Fibroblast of upper back skin (primary cell): Measurements from ENCODE around the gene KRT33A.

Experiments
- DNase-seq: peaks from one replicate; pipeline ENCODE4 v3.0.0-alpha.2; 2013

The KRT33A gene

DNA sequence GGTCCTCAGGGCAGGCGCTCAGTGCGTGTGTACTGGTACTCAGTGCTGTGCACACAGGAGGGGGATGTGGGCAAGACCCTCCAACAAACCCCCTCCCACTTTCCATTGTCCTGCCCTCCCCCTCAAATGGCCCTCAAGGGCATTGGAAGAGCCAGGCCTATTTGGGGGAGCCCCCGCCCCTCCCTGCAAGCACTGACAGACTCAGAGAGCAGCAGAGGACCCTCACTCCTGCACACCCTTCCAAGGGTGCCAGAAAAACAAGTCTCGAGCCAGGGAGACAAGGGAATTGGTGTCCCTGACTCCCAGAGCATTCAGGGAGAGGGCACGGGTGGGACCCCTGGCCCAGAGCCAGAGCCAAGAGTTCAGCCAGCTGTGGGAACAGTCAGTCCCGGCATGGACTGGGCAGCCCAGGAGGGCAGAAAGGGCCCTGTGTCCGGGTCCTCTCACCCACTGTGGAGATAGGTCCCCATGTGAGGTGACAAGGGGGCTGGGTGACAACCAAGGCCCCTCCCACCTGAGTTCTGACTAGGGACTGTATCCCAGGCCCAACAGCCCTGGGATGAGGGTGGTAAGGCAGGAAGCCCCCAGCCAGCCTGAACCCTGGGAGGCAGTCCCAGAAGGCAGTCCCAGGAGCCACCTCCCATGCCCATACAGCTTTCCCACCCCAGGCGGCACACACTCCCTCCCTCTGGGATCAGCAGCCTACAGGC, 23.1 kb downstream of the KRT33A start:
- no peak for DNase-seq

DNA sequence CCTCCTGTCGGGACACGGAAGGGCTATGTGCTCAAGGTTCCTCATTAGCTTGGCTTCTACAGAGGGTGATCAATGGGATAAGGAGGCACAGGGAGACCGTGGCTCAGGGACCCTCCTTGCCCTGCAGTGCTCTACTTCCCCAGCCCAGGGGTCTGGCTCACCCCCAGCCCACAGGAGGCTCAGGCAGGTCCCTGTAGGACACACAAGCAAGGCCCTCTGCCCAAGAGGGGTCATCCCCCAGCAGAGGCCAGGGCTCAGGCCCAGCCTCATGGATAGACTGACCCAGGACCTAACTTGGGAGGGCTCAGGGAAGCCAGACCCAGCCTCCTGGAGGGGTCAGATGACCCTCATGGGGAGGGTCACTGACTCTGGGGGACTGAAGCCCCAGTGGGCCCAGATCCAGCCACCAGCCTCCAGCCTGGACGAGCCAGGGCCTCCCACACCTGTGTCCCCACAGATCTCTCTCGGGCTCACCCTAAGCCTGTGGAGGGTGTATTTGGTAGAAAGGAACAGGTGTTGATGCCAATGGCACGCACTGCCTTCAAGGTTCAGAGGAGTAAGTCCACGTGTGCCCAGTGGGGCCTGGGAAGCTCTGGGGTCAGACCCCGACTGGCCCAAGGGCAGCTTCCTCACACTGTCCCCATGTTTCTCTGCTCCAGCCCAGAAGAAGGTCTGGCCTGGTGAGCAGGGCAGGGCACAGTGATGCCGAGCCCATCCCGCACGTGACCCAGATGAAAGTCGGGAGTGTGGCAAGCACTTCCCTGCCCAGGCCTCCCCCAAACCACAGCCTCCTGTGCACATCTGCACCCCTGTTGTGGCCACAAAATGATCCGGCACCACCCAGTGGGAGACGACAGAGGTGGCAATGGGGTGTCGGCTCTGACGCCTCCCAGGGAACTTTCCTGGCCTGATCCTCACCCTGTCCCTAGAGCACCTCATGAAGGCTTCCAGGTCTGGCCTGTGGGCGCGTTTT, 24.2 kb downstream of the KRT33A start:
- DNase-seq: no peak

DNA sequence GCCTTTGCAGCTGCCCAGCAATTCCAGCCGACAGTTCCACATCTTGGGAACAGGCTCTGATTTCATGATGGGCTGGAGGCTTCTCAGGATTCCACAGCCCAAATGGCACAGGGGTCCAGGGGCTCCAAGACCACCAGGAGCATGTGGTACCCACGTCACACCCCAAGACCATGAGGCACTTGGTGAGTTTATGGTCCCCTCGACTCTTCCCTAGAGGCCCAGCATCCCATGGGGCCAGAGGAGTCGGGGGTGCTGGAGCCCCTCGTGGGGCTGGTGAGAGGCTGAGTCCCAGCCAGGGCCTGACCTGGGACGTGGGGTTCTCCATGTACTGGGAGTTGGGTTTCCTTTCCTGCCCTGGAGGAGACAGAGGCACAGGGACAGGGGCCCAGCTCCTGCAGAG, 25.0 kb downstream of the KRT33A start:
- no peak for DNase-seq

DNA sequence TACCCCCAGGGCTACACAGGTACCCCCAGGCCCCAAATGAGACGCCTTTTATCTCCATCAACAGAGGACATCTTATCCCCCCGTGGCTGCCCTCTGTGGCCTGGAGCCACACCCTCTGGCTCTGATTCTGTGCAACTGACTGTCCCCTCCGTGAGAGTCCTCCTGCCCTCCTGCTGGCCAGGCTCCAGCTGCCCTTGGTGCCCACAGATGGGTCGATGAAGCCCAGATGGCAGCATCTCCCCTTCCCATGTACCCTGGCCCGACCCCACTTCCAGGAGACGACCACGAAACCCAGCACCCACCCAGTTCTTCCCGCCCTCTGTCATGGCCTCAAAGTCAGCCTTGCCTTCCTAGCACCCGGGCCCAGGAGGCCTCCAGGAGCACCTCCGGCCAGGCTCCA, 25.5 kb downstream of the KRT33A start:
- DNase-seq: no peak

DNA sequence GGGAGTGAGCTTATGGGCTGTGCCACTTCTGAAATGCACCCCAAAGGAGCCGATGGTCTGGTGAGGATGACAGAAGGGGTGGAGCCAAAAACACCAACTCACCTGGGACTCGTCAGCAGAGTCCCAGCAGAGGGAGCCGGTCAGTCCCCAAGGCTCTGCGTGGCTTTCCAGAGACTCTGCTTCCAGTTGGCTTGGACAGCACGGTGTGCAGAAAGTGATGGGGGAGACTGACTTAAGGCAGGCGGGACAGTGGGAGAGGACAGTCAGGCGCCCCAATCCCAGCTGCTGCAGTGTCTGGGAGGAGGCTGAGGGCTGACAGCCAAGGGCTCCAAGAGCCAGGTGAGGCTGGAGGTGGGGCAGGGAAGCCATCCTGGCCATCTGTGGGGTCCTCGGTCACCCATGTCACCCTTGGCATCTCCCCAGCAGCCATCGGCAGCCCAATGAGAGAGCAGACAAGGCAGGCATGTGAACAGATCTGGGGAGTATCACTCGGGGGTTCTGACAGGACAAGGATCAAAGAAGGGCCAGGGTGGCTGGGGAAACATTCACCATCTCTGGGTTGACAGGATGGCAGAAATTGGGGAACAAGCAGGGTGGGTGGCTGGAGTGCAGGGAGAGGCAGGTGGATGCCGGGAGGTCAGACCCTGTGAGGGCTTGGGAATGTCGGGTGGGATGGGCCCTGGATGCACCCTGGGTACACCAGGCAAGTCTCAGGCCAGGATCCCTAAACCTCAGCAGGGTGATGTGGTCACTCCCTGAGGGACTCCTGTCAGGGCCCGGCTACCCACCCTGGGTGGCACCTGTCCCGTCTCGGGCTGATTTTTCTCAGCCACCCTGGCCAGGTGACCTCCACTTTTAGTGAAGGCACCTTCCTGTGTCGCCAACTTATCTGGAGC, 26.2 kb downstream of the KRT33A start:
- no peak for DNase-seq

DNA sequence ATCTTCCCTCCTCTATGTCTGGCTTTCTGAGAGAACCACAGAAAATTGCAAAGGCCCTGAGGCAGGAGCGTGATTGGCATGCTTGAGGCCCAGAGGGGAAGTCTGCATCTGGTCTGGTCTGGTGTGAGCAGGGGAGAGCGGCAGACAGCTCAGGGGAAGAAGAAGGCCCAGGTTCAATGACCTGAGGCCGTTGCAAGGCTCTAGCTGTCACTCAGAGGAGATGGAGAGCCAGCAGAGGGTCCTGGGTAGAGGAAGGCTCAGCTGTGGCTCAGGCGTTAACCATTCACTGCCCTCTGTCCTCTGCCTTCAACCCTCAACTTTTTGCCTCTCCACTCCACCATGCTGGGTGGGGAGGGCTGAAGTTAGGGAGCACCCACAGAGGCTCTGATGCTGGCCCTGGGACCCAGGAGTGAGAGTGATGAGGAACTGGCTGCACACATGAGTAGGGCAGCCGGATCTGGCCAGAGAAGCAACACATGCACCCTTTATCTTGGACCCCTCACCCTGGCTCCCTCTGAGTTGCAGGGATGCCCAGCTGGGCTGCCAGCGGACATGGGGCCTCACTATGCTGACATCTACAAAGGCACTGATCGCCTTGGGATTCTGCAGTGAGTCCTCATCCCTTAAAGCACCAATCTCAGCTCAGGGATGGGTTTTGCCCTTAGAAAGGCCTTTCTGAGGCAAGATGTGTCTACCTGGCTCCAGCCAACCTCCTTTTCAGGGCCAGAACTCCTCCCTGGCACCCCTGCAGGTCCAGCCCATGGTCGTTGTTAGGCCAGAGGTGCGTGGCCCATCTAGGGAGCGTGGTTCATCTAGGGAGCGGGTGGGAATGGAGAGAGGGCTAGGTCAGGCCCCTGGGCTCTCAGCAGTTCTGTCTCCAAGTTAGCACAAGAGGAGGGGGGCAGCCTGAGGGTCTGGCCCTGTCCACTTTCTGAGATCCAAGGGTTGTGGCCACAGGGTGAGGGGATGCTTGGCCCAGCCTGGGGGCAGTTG, 27.4 kb downstream of the KRT33A start:
- DNase-seq: no peak

DNA sequence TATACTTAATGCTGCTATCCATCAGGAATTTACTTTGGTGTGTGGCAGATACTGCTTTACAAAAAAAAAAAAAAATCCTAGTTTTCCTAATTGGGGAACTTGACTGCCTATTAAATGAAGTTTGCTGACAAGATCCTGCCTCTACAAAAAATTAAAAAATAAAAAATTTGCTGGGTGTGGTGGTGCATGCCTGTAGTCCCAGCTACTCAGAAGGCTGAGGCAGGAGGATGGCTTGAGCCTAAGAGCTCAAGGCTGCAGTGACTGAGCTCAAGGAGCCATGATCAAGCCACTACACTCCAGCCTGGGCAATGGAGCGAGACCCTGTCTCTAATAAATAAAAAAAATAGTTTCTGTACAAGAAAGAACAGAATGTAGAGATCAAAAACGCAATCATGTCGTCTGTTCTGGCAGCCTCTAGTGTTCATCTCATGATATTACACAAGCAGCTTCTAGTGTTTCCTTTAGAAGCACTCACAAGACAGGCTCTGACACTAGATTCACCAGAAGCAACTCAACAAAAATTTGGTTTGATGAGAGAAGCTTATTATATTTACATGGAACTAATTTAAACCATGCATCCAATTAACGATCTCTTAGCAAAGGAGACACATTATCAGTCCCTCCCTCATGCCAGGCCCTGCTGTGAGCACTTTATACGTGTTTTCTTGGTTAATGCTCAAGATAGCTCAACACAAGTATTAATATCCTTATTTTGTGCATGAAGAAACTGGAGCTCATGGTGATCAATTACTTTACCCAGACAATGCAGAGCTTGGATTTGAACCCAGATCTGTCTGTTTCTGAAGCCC, 28.3 kb downstream of the KRT33A start:
- peak; percentile 73 for DNase-seq

DNA sequence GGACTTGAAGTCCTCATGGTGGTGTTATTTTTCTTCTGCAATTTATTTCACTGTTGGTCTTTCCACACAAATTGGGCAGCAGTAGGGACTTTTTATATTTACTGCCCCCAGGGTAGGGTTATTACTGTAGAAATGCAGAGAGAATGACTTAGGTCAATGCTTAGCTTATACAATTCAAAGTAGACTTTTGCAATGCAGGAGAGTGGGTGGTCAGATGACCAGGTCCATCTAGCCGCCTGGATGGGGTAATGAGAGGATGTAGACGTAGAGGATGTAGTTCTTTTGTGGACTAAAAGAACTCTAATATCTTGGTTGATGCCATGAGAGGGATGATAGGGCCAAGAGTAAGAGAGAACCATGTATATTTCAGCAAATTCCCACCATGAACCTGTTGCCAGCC, 32.4 kb downstream of the KRT33A start:
- DNase-seq: no peak

DNA sequence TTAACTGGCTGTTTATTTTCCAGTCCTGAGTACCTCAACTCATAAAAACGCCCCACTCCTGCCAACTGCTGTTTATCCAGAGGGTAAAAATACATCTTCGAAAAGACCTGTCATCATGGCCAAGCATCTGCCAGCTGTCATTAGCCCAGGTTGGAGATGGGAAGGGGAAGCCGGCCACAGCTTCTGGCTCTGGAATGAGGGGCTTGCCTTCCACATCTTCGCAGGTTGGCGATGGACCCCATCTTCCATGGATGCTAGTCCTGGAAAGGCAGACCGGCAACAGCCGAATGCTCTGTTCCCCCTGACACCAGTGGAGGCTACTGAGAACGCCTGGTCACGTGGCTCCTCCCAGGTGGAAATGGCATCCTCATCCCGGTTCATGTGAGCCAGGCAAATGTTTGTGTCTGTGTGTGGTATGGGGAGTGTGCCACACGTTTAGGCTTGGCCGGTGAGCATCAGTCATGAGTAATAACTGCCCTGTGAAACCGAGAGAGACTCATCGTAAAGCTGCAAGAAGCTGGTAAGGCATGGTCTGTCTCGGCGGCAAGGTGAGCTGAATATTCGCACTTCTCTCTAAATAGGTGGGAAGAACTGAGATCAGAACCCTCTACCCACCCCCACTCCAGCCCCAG, 34.7 kb downstream of the KRT33A start:
- DNase-seq: no peak

DNA sequence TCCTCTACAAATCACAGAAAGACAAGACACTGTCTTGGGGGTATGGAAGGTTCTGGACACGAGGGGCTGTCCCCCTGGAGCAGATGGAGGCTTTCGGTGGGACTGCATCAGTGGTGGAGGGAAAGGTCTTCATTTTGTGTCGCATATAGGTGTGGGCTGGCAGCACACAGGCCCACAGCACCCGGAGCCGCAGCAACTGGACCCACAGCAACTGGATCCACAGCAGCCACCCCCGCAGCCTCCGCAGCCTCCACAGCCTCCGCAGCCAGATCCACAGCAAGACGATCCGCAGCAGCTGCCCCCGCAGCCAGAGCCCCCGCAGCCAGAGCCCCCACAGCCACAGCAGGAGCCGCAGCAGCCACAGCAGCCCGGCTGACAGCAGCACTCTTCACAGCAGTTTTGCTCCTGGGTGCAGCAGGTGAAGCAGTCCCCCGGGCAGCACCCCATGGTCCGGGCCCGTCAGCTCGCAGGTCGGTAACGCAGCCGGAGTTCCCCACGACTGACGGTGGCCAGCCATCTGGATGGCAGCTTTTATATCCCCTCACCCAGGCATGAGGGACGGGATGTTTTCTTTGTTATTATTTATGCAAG, 35.3 kb downstream of the KRT33A start, which contains the start of gene KRTAP17-1:
KRTAP17-1 (minus strand) TSS at position 507 of the 591 bp plus-strand sequence; CDS start at position 447, 60 bp downstream.
- no peak for DNase-seq

DNA sequence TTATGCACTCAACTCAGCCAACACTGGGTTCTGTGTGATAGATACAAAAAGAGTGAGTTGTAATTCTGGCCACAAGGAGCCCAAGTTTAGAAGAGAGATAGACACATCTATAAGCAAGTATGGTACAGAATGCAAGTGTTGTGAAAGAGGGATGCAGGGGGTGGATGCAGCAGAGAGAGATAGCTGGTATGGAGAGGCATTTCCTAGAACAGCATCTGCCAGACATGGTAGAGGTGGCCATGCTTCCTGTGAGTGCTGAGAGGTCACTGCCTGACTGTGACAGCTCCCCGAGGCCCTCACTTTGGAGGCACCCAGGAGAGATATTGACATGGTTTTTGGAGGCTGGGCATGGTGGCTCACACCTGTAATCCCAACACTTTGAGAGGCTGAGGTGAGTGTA, 39.5 kb downstream of the KRT33A start:
- no peak for DNase-seq

DNA sequence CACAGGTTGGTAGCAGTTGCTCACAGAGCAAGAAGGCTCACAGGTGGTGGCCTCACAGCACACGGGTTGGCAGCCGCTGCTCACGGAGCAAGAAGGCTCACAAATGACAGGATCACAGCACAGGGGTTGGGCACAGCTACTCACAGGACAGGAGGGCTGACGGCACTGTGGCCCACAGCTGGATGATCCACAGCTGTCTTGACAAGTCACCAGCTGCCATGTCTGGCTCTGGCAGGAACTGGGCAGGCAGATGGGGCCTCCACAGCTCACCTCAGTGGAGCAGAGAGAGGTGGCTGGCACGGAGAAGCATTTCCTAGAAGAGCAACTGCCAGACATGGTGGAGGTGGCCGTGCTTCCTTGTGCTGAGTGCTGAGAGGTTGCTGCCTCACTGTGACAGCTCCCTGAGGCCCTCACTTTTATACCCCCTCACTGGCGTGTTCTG, 41.7 kb downstream of the KRT33A start, which contains the start of gene KRTAP16-1:
KRTAP16-1 (minus strand) TSS at position 392 of the 442 bp plus-strand sequence; CDS start at position 336, 56 bp downstream.
- no peak for DNase-seq

DNA sequence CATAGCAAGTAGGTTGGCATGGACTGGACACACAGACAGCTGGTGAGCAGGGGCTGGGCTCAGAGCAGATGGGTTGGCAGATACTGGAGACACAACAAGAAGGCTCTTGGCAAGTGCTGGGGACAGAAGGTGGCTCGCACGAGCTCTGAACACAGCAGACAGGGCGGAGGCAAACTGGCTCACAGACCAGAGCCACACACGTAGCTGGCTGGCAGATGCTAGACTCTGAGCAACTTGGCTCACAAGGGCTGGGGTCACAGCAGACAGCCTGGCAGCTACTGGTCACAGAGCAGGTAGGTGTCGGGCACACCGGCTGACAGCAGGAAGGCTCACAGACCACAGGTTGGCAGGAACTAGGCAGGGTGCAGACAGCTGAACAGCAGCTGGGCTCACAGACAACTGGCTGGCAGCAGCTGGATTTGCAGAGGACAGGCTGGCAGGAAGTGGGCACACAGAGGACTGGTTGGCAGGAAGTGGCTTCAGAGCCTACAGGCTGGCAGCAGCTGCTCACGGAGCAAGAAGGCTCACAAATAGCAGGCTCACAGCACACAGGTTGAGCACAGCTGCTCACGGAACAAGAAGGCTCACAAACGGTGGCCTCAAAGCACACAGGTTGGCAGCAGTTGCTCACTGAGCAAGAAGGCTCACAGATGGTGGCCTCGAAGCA, 42.2 kb downstream of the KRT33A start:
- DNase-seq: no peak

DNA sequence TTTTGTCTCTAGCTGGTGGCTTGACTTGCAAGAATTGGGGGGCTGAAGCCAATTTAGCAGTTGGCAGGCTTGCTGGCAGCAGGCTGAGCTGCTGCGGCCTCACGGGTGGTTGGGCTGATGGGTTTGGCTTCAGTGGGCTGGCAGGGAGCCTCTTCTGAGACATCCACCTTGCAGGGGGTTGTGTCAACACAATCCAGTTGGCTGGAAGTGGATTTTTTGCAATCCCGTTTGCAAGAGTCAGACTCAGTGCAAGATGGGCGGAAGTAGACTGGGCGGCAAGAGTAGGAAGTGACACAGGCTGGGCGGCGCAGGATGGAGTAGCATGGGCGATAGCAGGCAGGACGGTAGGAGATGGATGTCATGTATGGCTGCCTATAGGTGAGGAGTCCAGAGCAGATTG, 43.0 kb downstream of the KRT33A start:
- DNase-seq: peak; percentile 28

DNA sequence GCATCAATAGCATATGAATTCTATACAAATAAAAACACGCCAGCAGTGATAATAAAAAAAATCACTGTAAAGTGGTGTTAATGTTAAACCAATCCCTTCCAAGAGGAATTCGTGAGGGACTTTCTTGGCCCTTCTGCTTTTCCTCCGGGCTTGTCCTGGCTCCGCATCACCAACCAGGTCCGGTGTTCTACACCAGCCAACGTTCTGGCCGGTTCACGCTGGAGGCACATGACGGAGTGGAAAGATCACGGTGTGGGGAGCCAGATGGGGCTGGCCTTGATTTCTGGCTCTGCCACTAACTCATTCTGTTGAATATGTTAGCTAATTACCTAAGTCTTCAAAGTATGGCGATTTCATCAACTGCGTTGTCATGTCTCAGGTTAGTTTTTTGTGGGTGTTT, 46.5 kb downstream of the KRT33A start:
- DNase-seq: no peak

DNA sequence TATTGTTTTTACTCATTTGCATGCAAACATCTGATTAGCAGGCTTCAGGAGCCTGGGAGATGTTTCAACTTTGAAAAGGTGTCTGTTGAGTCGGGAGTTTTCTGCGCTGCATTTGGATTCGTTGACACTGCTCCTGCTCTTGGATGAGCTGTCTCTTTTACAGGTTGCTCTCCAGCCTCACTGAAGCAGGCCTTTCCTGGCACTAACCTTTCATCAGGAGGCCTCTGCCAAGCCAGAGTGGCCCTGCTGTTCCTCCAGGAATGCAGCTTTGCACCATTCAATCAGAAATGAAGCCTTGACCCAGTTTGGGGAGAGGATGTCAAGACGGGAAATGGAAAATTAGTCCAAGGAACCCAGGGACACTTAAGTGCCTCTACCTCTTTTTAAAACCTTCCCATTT, 47.6 kb downstream of the KRT33A start:
- DNase-seq: no peak

DNA sequence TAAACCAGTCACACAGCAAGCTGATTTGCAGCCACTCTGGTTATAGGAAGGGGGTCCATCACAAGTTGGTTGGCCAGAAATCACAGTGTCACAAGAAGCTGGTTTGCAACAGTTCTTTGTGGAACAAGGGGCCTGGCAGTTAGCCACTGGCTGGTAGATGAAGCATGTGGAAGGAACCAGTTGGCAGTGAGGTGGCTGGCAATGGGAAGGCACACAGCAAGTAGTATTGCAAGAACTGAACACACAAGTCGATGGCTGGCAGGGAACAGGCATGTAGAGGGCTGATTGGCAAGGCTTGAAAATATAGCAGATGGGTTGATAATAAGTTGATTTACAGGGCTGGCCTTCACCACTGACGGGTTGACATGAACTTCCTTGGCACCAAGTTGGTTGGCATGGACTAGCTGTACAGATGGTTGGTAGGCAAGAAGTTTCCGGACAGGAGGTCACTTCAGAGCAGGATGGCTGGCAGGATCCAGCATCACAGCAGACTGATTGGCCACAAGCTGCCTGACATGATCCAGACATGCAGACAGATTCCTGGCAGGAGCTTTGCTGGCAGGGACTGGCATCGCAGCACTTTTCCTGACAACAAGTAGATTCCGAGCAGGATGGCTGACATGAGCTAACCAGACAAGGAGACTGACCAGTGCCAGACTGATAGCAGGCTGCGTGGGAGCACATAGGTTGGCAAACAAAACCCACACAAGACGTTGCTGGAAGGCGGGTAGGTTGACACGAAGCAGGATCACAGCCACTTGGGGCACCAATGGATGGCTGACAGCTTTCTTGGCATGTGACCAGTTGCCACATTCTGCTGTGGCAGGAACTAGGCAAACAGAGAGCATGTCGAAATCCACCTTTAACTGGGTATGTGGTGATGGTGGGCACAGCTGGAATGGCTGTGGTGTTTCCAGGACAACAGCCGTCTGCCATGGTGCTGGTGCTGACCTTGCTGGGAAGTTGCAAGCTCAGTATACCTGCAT, 48.4 kb downstream of the KRT33A start, which contains the start of gene KRTAP29-1:
KRTAP29-1 (minus strand) TSS at position 936 of the 986 bp plus-strand sequence; CDS start at position 936, 0 bp downstream.
- no peak for DNase-seq
